Fibroblast of villous mesenchyme (primary cell): ENCODE data around the gene SUCO. TPM values are rescaled to one million over a fixed set of nuclear protein-coding genes. Genes with fewer than 3 reads are reported as not detected.

ENCODE experiments used
- DNase-seq: peaks from one replicate; pipeline ENCODE4 v3.0.0-alpha.2; 2010; ENCODE audit warnings: low read depth
- H3K4me3 ChIP-seq: 2 replicates; pipeline ENCODE4 v1.5.1; 2011; ENCODE audit warnings: low read depth, mild to moderate bottlenecking, low read length
- CTCF ChIP-seq: IDR thresholded peaks from 2 replicates; pipeline ENCODE4 v1.5.1; 2012; ENCODE audit warnings: low read depth, mild to moderate bottlenecking, low read length; ENCODE audit not compliant: insufficient read depth
- total RNA-seq: library from RNA; depleted of rRNA; stranded (reverse); fragments of >200 nt; gene quantifications from 2 replicates; pipeline ENCODE4 v1.2.3, GENCODE V29; 2012

The SUCO gene
- total RNA-seq, 1 donor: 56.1 TPM

- DNase-seq: peak; percentile 99
- no peak for TF ChIP-seq CTCF
- H3K4me3 ChIP-seq: peak overlapping the region; percentile 94
Observed at GRCh38 chr1:172532183-172532699, 709 bp upstream of the SUCO start.

- DNase-seq: peak; percentile 50
- TF ChIP-seq CTCF: no peak
- H3K4me3 ChIP-seq: peak overlapping the region; percentile 94
Observed at GRCh38 chr1:172533513-172534151, 682 bp downstream of the SUCO start.

- DNase-seq: no peak
- no peak overlapping the region for H3K4me3 ChIP-seq
Observed at GRCh38 chr1:172536256-172536655, 3.3 kb downstream of the SUCO start.

GRCh38 chr1:172537366-172537765 is 4.4 kb downstream of the SUCO start:
- no peak for TF ChIP-seq CTCF
- DNase-seq: no peak
- no peak overlapping the region for H3K4me3 ChIP-seq

More at GRCh38 chr1:172536256-172536655, 3.3 kb downstream of the SUCO start:
- TF ChIP-seq CTCF: no peak

GRCh38 chr1:172537827-172538391 is 5.0 kb downstream of the SUCO start:
- no peak for DNase-seq
- no peak for TF ChIP-seq CTCF
- no peak overlapping the region for H3K4me3 ChIP-seq

- H3K4me3 ChIP-seq: no peak overlapping the region
- TF ChIP-seq CTCF: no peak
- no peak for DNase-seq
Observed at GRCh38 chr1:172540635-172541034, 7.7 kb downstream of the SUCO start.
